WTC11 (cell line): ENCODE data around the gene FOXI1. TPM values are rescaled to one million over a fixed set of nuclear protein-coding genes. Genes with fewer than 3 reads are reported as not detected.

Experiments
- ATAC-seq: fragments of 200-7000 bp; cut with Tn5 transposase; 2 replicates; pipeline ENCODE4 v1.10.0; 2021; ENCODE audit warnings: mild to moderate bottlenecking, moderate library complexity
- CTCF ChIA-PET: fragments of 300-600 bp; sonication (Branson Sonifier 250); formaldehyde crosslinking; loops from one replicate; lab custom pipeline; 2021; ENCODE audit warnings: antibody characterized with exemption; lab: Charles Lee
- POLR2A ChIA-PET: fragments of 350-600 bp; sonication (Branson Sonifier 250); formaldehyde crosslinking; loops from one replicate; lab custom pipeline; 2021; ENCODE audit warnings: antibody characterized with exemption; lab: Charles Lee
- DNase-seq: peaks from one replicate; pipeline ENCODE4 v3.0.0; 2021; ENCODE audit warnings: low spot score
- H3K27ac Mint-ChIP-seq: 2 replicates; pipeline ENCODE4 v1.8.0; 2021; ENCODE audit warnings: mixed read lengths
- H3K27me3 Mint-ChIP-seq: 2 replicates; pipeline ENCODE4 v1.8.0; 2021; ENCODE audit warnings: low read depth, mild to moderate bottlenecking, moderate library complexity, mixed read lengths
- H3K36me3 Mint-ChIP-seq: 2 replicates; pipeline ENCODE4 v1.8.0; 2021; ENCODE audit warnings: mixed read lengths
- H3K4me1 Mint-ChIP-seq: 2 replicates; pipeline ENCODE4 v1.8.0; 2022; ENCODE audit warnings: mixed read lengths
- H3K4me3 Mint-ChIP-seq: 2 replicates; pipeline ENCODE4 v1.8.0; 2021; ENCODE audit warnings: mild to moderate bottlenecking, moderate library complexity, mixed read lengths
- H3K9me3 Mint-ChIP-seq: 2 replicates; pipeline ENCODE4 v1.8.0; 2021; ENCODE audit warnings: mixed read lengths
- CDX4 ChIP-seq: fragments of 250-450 bp; sonication (Bioruptor Pico); IDR thresholded peaks from 2 replicates; pipeline ENCODE4 v1.9.0; 2021; ENCODE audit warnings: moderate library complexity, mild to moderate bottlenecking, inconsistent platforms, borderline replicate concordance
- E2F4 ChIP-seq: sonication (generic); formaldehyde crosslinking; IDR thresholded peaks from 2 replicates; pipeline ENCODE4 v1.8.1; 2022; ENCODE audit warnings: low read depth, mild to moderate bottlenecking, moderate library complexity, missing genetic modification reagents, borderline replicate concordance
- E2F5 ChIP-seq: sonication (generic); formaldehyde crosslinking; IDR thresholded peaks from 2 replicates; pipeline ENCODE4 v1.8.1; 2022; ENCODE audit warnings: mild to moderate bottlenecking, moderate library complexity, missing genetic modification reagents
- EMX1 ChIP-seq: fragments of 250-450 bp; sonication (Bioruptor Pico); IDR thresholded peaks from 2 replicates; pipeline ENCODE4 v1.8.0; 2021; ENCODE audit warnings: mild to moderate bottlenecking
- ETV6 ChIP-seq: sonication (generic); formaldehyde crosslinking; IDR thresholded peaks from 2 replicates; pipeline ENCODE4 v1.8.1; 2022; ENCODE audit warnings: mild to moderate bottlenecking, missing genetic modification reagents
- IRF2 ChIP-seq: sonication (generic); formaldehyde crosslinking; IDR thresholded peaks from 2 replicates; pipeline ENCODE4 v1.8.0; 2022; ENCODE audit warnings: low read depth, missing genetic modification reagents, borderline replicate concordance
- JUN ChIP-seq: sonication (generic); formaldehyde crosslinking; IDR thresholded peaks from 2 replicates; pipeline ENCODE4 v1.8.0; 2023; ENCODE audit warnings: mild to moderate bottlenecking, missing genetic modification reagents
- NR1H2 ChIP-seq: sonication (generic); formaldehyde crosslinking; IDR thresholded peaks from 2 replicates; pipeline ENCODE4 v1.9.0; 2021; ENCODE audit warnings: mild to moderate bottlenecking, moderate library complexity, missing genetic modification reagents
- TCF7 ChIP-seq: sonication (generic); formaldehyde crosslinking; IDR thresholded peaks from 2 replicates; pipeline ENCODE4 v1.8.0; 2022; ENCODE audit warnings: mild to moderate bottlenecking, low read depth, missing genetic modification reagents, moderate library complexity
- ZNF232 ChIP-seq: sonication (generic); formaldehyde crosslinking; IDR thresholded peaks from 2 replicates; pipeline ENCODE4 v1.8.0; 2022; ENCODE audit warnings: mild to moderate bottlenecking, missing genetic modification reagents
- ZNF281 ChIP-seq: sonication (generic); formaldehyde crosslinking; IDR thresholded peaks from 2 replicates; pipeline ENCODE4 v1.8.0; 2023; ENCODE audit warnings: mild to moderate bottlenecking, missing genetic modification reagents
- ZNF423 ChIP-seq: fragments of 250-450 bp; sonication (Bioruptor Pico); IDR thresholded peaks from 2 replicates; pipeline ENCODE4 v2.1.2; 2022; ENCODE audit warnings: mild to moderate bottlenecking, moderate library complexity
- ZNF425 ChIP-seq: fragments of 250-450 bp; sonication (Bioruptor Pico); conservative IDR thresholded peaks from 2 replicates; pipeline ENCODE4 v1.9.0; 2021; ENCODE audit warnings: mild to moderate bottlenecking
- ZNF512 ChIP-seq: sonication (generic); formaldehyde crosslinking; IDR thresholded peaks from 2 replicates; pipeline ENCODE4 v1.8.1; 2022; ENCODE audit warnings: missing genetic modification reagents, borderline replicate concordance
- total RNA-seq: library from RNA; stranded (reverse); gene quantifications from 3 replicates; pipeline ENCODE4 v1.2.3, GENCODE V29; 2021

Gene FOXI1
- total RNA-seq, 1 experiment from 2014 or later, result not detected

- H3K36me3 Mint-ChIP-seq, result no peaks in the 10 kb centered on the region
- peaks cover 11% of the 10 kb centered on the region; the same call in 1 of the 2 replicates for H3K9me3 Mint-ChIP-seq
- TF ChIP-seq ZNF281 (CRISPR knock-in tag) (no peak), ZNF232 (CRISPR knock-in tag) (no peak), ZNF425 (CRISPR knock-in tag) (no peak), IRF2 (no peak), TCF7 (CRISPR knock-in tag) (no peak), ZNF423 (CRISPR knock-in tag) (no peak), JUN (CRISPR knock-in tag) (no peak)
- no peaks in the 10 kb centered on the region for H3K27me3 Mint-ChIP-seq
- ChIA-PET CTCF (no interaction called here), POLR2A (no interaction called here)
- H3K4me1 Mint-ChIP-seq, result no peaks in the 10 kb centered on the region
- H3K4me3 Mint-ChIP-seq, result no peak overlapping the region
- no peak for ATAC-seq
- no peak for DNase-seq
- H3K27ac Mint-ChIP-seq, result no peak overlapping the region
These were observed 35.9 kb downstream of the FOXI1 start for GRCh38 chr5:170141636-170142035.

GRCh38 chr5:170142196-170142595, 36.5 kb downstream of the FOXI1 start:
- H3K27me3 Mint-ChIP-seq, result no peaks in the 10 kb centered on the region
- ATAC-seq, result no peak
- TF ChIP-seq E2F5 (no peak), ZNF423 (CRISPR knock-in tag) (no peak), NR1H2 (CRISPR knock-in tag) (no peak), ETV6 (CRISPR knock-in tag) (no peak), CDX4 (no peak), ZNF512 (no peak), E2F4 (CRISPR knock-in tag) (no peak), EMX1 (CRISPR knock-in tag) (no peak), ZNF232 (CRISPR knock-in tag) (no peak), TCF7 (CRISPR knock-in tag) (no peak), JUN (CRISPR knock-in tag) (no peak)
- TF ChIP-seq, all 79 proteins: peak for 0
- H3K4me3 Mint-ChIP-seq, result no peak overlapping the region
- H3K4me1 Mint-ChIP-seq, result no peaks in the 10 kb centered on the region
- H3K9me3 Mint-ChIP-seq, result peaks cover 11% of the 10 kb centered on the region; the same call in 1 of the 2 replicates
- no peak for DNase-seq
- no peak overlapping the region for H3K27ac Mint-ChIP-seq
- H3K36me3 Mint-ChIP-seq, result no peaks in the 10 kb centered on the region
- ChIA-PET POLR2A (no interaction called here), CTCF (no interaction called here)
